ENCODE results near the gene RHPN2.
"Not testable (repeated sequence)": the region's sequence is repeated elsewhere in the genome, so short reads cannot be mapped to it uniquely, and the experiment has no call there.

The RHPN2 gene

GRCh38 chr19:33032218-33032781 is 32.4 kb downstream of the RHPN2 start:
- DNase-seq (ENCODE audit: low spot score) (no peak), FAIRE-seq (no peak)

GRCh38 chr19:33029746-33030303 is 34.9 kb downstream of the RHPN2 start:
- FAIRE-seq = no peak
- no peak for DNase-seq (ENCODE audit: low spot score)

- FAIRE-seq; DNase-seq (ENCODE audit: low spot score): not testable (repeated sequence)
These were observed 38.1 kb downstream of the RHPN2 start for GRCh38 chr19:33026602-33027001.

- FAIRE-seq; DNase-seq (ENCODE audit: low spot score): not testable (repeated sequence)
These were observed 39.0 kb downstream of the RHPN2 start for GRCh38 chr19:33025468-33026238.

GRCh38 chr19:33024398-33024797 is 40.3 kb downstream of the RHPN2 start:
- FAIRE-seq (no peak), DNase-seq (ENCODE audit: low spot score) (no peak)

GRCh38 chr19:33022472-33023116 is 42.1 kb downstream of the RHPN2 start:
- FAIRE-seq = no peak

GRCh38 chr19:33010891-33011290 is 53.8 kb downstream of the RHPN2 start:
- DNase-seq (ENCODE audit: low spot score); FAIRE-seq: not testable (repeated sequence)

More at GRCh38 chr19:33022472-33023116, 42.1 kb downstream of the RHPN2 start:
- DNase-seq (ENCODE audit: low spot score) = no peak

GRCh38 chr19:33008738-33009137 is 56.0 kb downstream of the RHPN2 start:
- DNase-seq (ENCODE audit: low spot score) (no peak), FAIRE-seq (no peak)

- no peak for FAIRE-seq
- DNase-seq (ENCODE audit: low spot score) = no peak
These were observed 59.2 kb downstream of the RHPN2 start for GRCh38 chr19:33005440-33005839.

- not testable (repeated sequence) for FAIRE-seq; DNase-seq (ENCODE audit: low spot score)
These were observed 61.2 kb downstream of the RHPN2 start for GRCh38 chr19:33003424-33004024.

- FAIRE-seq; DNase-seq (ENCODE audit: low spot score): not testable (repeated sequence)
These were observed 62.4 kb downstream of the RHPN2 start for GRCh38 chr19:33002126-33002865.

GRCh38 chr19:33000910-33001309 is 63.8 kb downstream of the RHPN2 start:
- no peak for FAIRE-seq
- DNase-seq (ENCODE audit: low spot score) = no peak

GRCh38 chr19:33000510-33000909 is 64.2 kb downstream of the RHPN2 start:
- DNase-seq (ENCODE audit: low spot score) (no peak), FAIRE-seq (no peak)

GRCh38 chr19:32998722-32999121 is 66.0 kb downstream of the RHPN2 start:
- DNase-seq (ENCODE audit: low spot score) = no peak
- no peak for FAIRE-seq

GRCh38 chr19:32997716-32998355 is 66.9 kb downstream of the RHPN2 start:
- FAIRE-seq (no peak), DNase-seq (ENCODE audit: low spot score) (no peak)

GRCh38 chr19:32997061-32997464 is 67.6 kb downstream of the RHPN2 start:
- FAIRE-seq; DNase-seq (ENCODE audit: low spot score): not testable (repeated sequence)

GRCh38 chr19:32995966-32996365 is 68.7 kb downstream of the RHPN2 start:
- DNase-seq (ENCODE audit: low spot score); FAIRE-seq: not testable (repeated sequence)

GRCh38 chr19:32988724-32989123 is 76.0 kb downstream of the RHPN2 start:
- DNase-seq (ENCODE audit: low spot score) = no peak
- no peak for FAIRE-seq

- FAIRE-seq; DNase-seq (ENCODE audit: low spot score): not testable (repeated sequence)
These were observed 76.4 kb downstream of the RHPN2 start for GRCh38 chr19:32988254-32988653.

GRCh38 chr19:32982488-32982887 is 82.2 kb downstream of the RHPN2 start:
- not testable (repeated sequence) for FAIRE-seq; DNase-seq (ENCODE audit: low spot score)
